ENCODE results near the gene YIPF3. TPM values are rescaled to one million over a fixed set of nuclear protein-coding genes. Genes with fewer than 3 reads are reported as not detected.

The YIPF3 gene
- total RNA-seq, 5 donors from 2014 or later (not counting 1 experiment from before 2014, with no cell fraction given) = 43.7 to 85.0 (median 80.0) TPM

GRCh38 chr6:43506667-43507471 is 9.9 kb downstream of the YIPF3 start:
- peaks cover 0 to 34% of the 10 kb centered on the region in 2 experiments for H3K27me3 ChIP-seq (replicated peaks in 1 of 2; ENCODE audit: control insufficient read depth in 2 of 2, extremely low read depth in 1 of 2, insufficient read depth in 2 of 2, low read length in 1 of 2)
- Mint-ChIP-seq H3K9me3 (no peaks in the 10 kb centered on the region), H3K36me3 (peaks cover 28% of the 10 kb centered on the region), H3K4me3 (no peak overlapping the region), H3K27ac (peak overlapping the region in 1 of 2 donors; percentile 46), H3K4me1 (peaks cover 13 to 23% (median 22%) of the 10 kb centered on the region in 3 donors), H3K27me3 (peaks cover 17 to 19% of the 10 kb centered on the region in 2 donors)
- H3K9me3 ChIP-seq = no peaks in the 10 kb centered on the region
- peaks cover 22 to 41% of the 10 kb centered on the region in 2 donors for H3K36me3 ChIP-seq (ENCODE audit: control insufficient read depth in 2 of 2, extremely low read depth in 1 of 2, insufficient read depth in 1 of 2, low read length in 1 of 2)
- peak; percentile 61 to 72 (median 68) for ATAC-seq (replicated peaks in 1 of 4)
- ChIA-PET CTCF (interaction anchor here (0.6 to 2.6 kb wide), 22 partner anchors 10 to 959 kb away, joined by 3 to 10 read pairs (median 3); partner anchors contain the start of genes ABCC10 (in 1 of the 2), CRIP3 (in 1 of the 2), DLK2 (in 1 of the 2) and POLR1C (in 1 of the 2)), POLR2A (interaction anchor here (0.5 to 0.6 kb wide), 3 partner anchors 29 to 926 kb away, joined by 3 read pairs; partner anchors contain the start of gene TJAP1 (in 1 of the 2))
- peaks cover 0 to 25% of the 10 kb centered on the region in 2 experiments for H3K4me1 ChIP-seq (ENCODE audit: control insufficient read depth in 1 of 2, extremely low read depth in 1 of 2, insufficient read depth in 2 of 2, low read length in 2 of 2)
- H3K4me3 ChIP-seq (ENCODE audit: control insufficient read depth in 1 of 2, extremely low read depth in 1 of 2, low read length in 1 of 2) = no peak overlapping the region
- peak overlapping the region; percentile 38 for H3K27ac ChIP-seq (ENCODE audit: low read length)
- peak; percentile 41 to 93 (median 71) for DNase-seq
- 34% methylated on average over 9 of the region's 14 CpGs for WGBS (ENCODE audit: insufficient coverage)

GRCh38 chr6:43506171-43506570 is 10.6 kb downstream of the YIPF3 start:
- Histone ChIP-seq H3K36me3 (ENCODE audit: control insufficient read depth in 2 of 2, extremely low read depth in 1 of 2, insufficient read depth in 1 of 2, low read length in 1 of 2) (peaks cover 19 to 37% of the 10 kb centered on the region in 2 donors), H3K27ac (ENCODE audit: low read length) (peak overlapping the region; percentile 38), H3K27me3 (replicated peaks in 1 of 2; ENCODE audit: control insufficient read depth in 2 of 2, extremely low read depth in 1 of 2, insufficient read depth in 2 of 2, low read length in 1 of 2) (peaks cover 0 to 34% of the 10 kb centered on the region in 2 experiments), H3K4me3 (ENCODE audit: control insufficient read depth in 1 of 2, extremely low read depth in 1 of 2, low read length in 1 of 2) (no peak overlapping the region), H3K4me1 (ENCODE audit: control insufficient read depth in 1 of 2, extremely low read depth in 1 of 2, insufficient read depth in 2 of 2, low read length in 2 of 2) (peaks cover 0 to 25% of the 10 kb centered on the region in 2 experiments), H3K9me3 (no peaks in the 10 kb centered on the region)
- peaks cover 17 to 19% of the 10 kb centered on the region in 2 donors for H3K27me3 Mint-ChIP-seq
- H3K36me3 Mint-ChIP-seq = peaks cover 29% of the 10 kb centered on the region
- DNase-seq (no peak), ATAC-seq (replicated peaks in 1 of 4) (no peak)
- H3K4me3 Mint-ChIP-seq = no peak overlapping the region
- POLR2A ChIA-PET = interaction anchor here in 1 of 2 donors (0.6 kb wide), 1 partner anchor 29 kb away, joined by 3 read pairs; the partner anchor contains the start of gene TJAP1
- no CpG with 5 or more reads among the region's 3 CpGs for WGBS (ENCODE audit: insufficient coverage)
- H3K27ac Mint-ChIP-seq = peak overlapping the region; percentile 11 to 46
- no peaks in the 10 kb centered on the region for H3K9me3 Mint-ChIP-seq
- CTCF ChIA-PET = interaction anchor here (0.6 to 2.6 kb wide), 18 partner anchors 10 to 332 kb away, joined by 3 to 10 read pairs (median 3); partner anchors contain the start of genes ABCC10 (in 1 of the 2), CRIP3 (in 1 of the 2), DLK2 (in 1 of the 2) and POLR1C (in 1 of the 2)
- H3K4me1 Mint-ChIP-seq = peaks cover 8 to 18% (median 17%) of the 10 kb centered on the region in 3 donors

- Histone ChIP-seq H3K36me3 (ENCODE audit: control insufficient read depth in 2 of 2, extremely low read depth in 1 of 2, insufficient read depth in 1 of 2, low read length in 1 of 2) (peaks cover 19 to 38% of the 10 kb centered on the region in 2 donors), H3K27ac (ENCODE audit: low read length) (peak overlapping the region; percentile 38), H3K9me3 (no peaks in the 10 kb centered on the region), H3K27me3 (replicated peaks in 1 of 2; ENCODE audit: control insufficient read depth in 2 of 2, extremely low read depth in 1 of 2, insufficient read depth in 2 of 2, low read length in 1 of 2) (peaks cover 0 to 34% of the 10 kb centered on the region in 2 experiments), H3K4me3 (ENCODE audit: control insufficient read depth in 1 of 2, extremely low read depth in 1 of 2, low read length in 1 of 2) (no peak overlapping the region), H3K4me1 (ENCODE audit: control insufficient read depth in 1 of 2, extremely low read depth in 1 of 2, insufficient read depth in 2 of 2, low read length in 2 of 2) (peaks cover 0 to 23% of the 10 kb centered on the region in 2 experiments)
- peaks cover 17 to 19% of the 10 kb centered on the region in 2 donors for H3K27me3 Mint-ChIP-seq
- POLR2A ChIA-PET = no interaction called here
- H3K9me3 Mint-ChIP-seq = no peaks in the 10 kb centered on the region
- no peak overlapping the region for H3K4me3 Mint-ChIP-seq
- H3K4me1 Mint-ChIP-seq = peaks cover 8 to 18% (median 16%) of the 10 kb centered on the region in 3 donors
- CTCF ChIA-PET = interaction anchor here (0.6 to 1.9 kb wide), 15 partner anchors 10 to 331 kb away, joined by 3 to 10 read pairs (median 3); partner anchors contain the start of genes ABCC10 (in 1 of the 2), CRIP3 (in 1 of the 2), DLK2 (in 1 of the 2) and POLR1C (in 1 of the 2)
- ATAC-seq (replicated peaks in 1 of 4) (no peak), DNase-seq (no peak)
- peak overlapping the region in 1 of 2 donors; percentile 11 for H3K27ac Mint-ChIP-seq
- peaks cover 29% of the 10 kb centered on the region for H3K36me3 Mint-ChIP-seq
- 95% methylated on average over 3 of the region's 6 CpGs for WGBS (ENCODE audit: insufficient coverage)
Observed at GRCh38 chr6:43505718-43506117, 11.0 kb downstream of the YIPF3 start.

- no peaks in the 10 kb centered on the region for H3K9me3 ChIP-seq
- peaks cover 0 to 30% of the 10 kb centered on the region in 2 experiments for H3K27me3 ChIP-seq (replicated peaks in 1 of 2; ENCODE audit: control insufficient read depth in 2 of 2, extremely low read depth in 1 of 2, insufficient read depth in 2 of 2, low read length in 1 of 2)
- POLR2A ChIA-PET = no interaction called here
- H3K27ac ChIP-seq (ENCODE audit: low read length) = no peak overlapping the region
- CTCF ChIA-PET = interaction anchor here (0.5 to 1.4 kb wide), 5 partner anchors 11 to 763 kb away, joined by 3 read pairs; no protein-coding TSS in a partner anchor
- peaks cover 17 to 19% of the 10 kb centered on the region in 2 donors for H3K27me3 Mint-ChIP-seq
- H3K4me1 Mint-ChIP-seq = peaks cover 8 to 18% (median 16%) of the 10 kb centered on the region in 3 donors
- peaks cover 0 to 18% of the 10 kb centered on the region in 2 experiments for H3K4me1 ChIP-seq (ENCODE audit: control insufficient read depth in 1 of 2, extremely low read depth in 1 of 2, insufficient read depth in 2 of 2, low read length in 2 of 2)
- WGBS (ENCODE audit: insufficient coverage) = 98% methylated on average over 13 of the region's 26 CpGs
- DNase-seq = no peak
- no peak overlapping the region for H3K4me3 Mint-ChIP-seq
- H3K36me3 Mint-ChIP-seq = peaks cover 37% of the 10 kb centered on the region
- ATAC-seq (replicated peaks in 1 of 4) = no peak
- H3K27ac Mint-ChIP-seq = peak overlapping the region in 1 of 2 donors; percentile 22
- no peak overlapping the region for H3K4me3 ChIP-seq (ENCODE audit: control insufficient read depth in 1 of 2, extremely low read depth in 1 of 2, low read length in 1 of 2)
- peaks cover 19 to 45% of the 10 kb centered on the region in 2 donors for H3K36me3 ChIP-seq (ENCODE audit: control insufficient read depth in 2 of 2, extremely low read depth in 1 of 2, insufficient read depth in 1 of 2, low read length in 1 of 2)
- no peaks in the 10 kb centered on the region for H3K9me3 Mint-ChIP-seq
Observed at GRCh38 chr6:43504756-43505593, 11.8 kb downstream of the YIPF3 start.

- H3K27me3 ChIP-seq (replicated peaks in 1 of 2; ENCODE audit: control insufficient read depth in 2 of 2, extremely low read depth in 1 of 2, insufficient read depth in 2 of 2, low read length in 1 of 2) = peaks cover 0 to 18% of the 10 kb centered on the region in 2 experiments
- no peak overlapping the region for H3K27ac ChIP-seq (ENCODE audit: low read length)
- ATAC-seq (replicated peaks in 1 of 4) (no peak), DNase-seq (no peak)
- H3K9me3 Mint-ChIP-seq = no peaks in the 10 kb centered on the region
- peaks cover 50% of the 10 kb centered on the region for H3K36me3 Mint-ChIP-seq
- H3K4me1 ChIP-seq (ENCODE audit: control insufficient read depth in 1 of 2, extremely low read depth in 1 of 2, insufficient read depth in 2 of 2, low read length in 2 of 2) = peaks cover 0 to 11% of the 10 kb centered on the region in 2 experiments
- WGBS (ENCODE audit: insufficient coverage) = 94% methylated on average over 8 of the region's 8 CpGs
- H3K27me3 Mint-ChIP-seq = peaks cover 8 to 9% of the 10 kb centered on the region in 2 donors
- H3K4me3 ChIP-seq (ENCODE audit: control insufficient read depth in 1 of 2, extremely low read depth in 1 of 2, low read length in 1 of 2) = no peak overlapping the region
- no peaks in the 10 kb centered on the region for H3K9me3 ChIP-seq
- H3K36me3 ChIP-seq (ENCODE audit: control insufficient read depth in 2 of 2, extremely low read depth in 1 of 2, insufficient read depth in 1 of 2, low read length in 1 of 2) = peaks cover 23 to 60% of the 10 kb centered on the region in 2 donors
- ChIA-PET CTCF (interaction anchor here (0.5 to 0.7 kb wide), 3 partner anchors 45 to 266 kb away, joined by 3 to 7 read pairs (median 7); no protein-coding TSS in a partner anchor), POLR2A (no interaction called here)
- no peak overlapping the region for H3K4me3 Mint-ChIP-seq
- peaks cover 4 to 9% (median 6%) of the 10 kb centered on the region in 3 donors for H3K4me1 Mint-ChIP-seq
- H3K27ac Mint-ChIP-seq = no peak overlapping the region
Observed at GRCh38 chr6:43503443-43503842, 13.3 kb downstream of the YIPF3 start.
